Activated CD4-positive, CD25-positive, alpha-beta regulatory T cell (primary cell): ENCODE data around the gene EPYC.

Experiments used
- DNase-seq, 4 experiments: peaks; one replicate each; lab custom pipeline; 2025; lab: John Stamatoyannopoulos, UW

EPYC gene

GRCh38 chr12:90958347-90958746 is 46.4 kb downstream of the EPYC start:
- DNase-seq = no peak

GRCh38 chr12:90954921-90955320 is 49.9 kb downstream of the EPYC start, which contains the start of gene CCER1:
CCER1 (minus strand) TSS chr12:90955176; CDS start chr12:90954742, 434 bp downstream.
- no peak for DNase-seq

- no peak for DNase-seq
Measured at GRCh38 chr12:90954428-90954827, 50.3 kb downstream of the EPYC start.

- no peak for DNase-seq
Measured at GRCh38 chr12:90953956-90954421, 50.8 kb downstream of the EPYC start.

GRCh38 chr12:90951432-90952105 is 53.2 kb downstream of the EPYC start:
- DNase-seq = no peak

GRCh38 chr12:90947869-90948268 is 56.9 kb downstream of the EPYC start:
- no peak for DNase-seq

- no peak for DNase-seq
Measured at GRCh38 chr12:90945070-90945649, 59.6 kb downstream of the EPYC start.

- no peak for DNase-seq
Measured at GRCh38 chr12:90943255-90943654, 61.5 kb downstream of the EPYC start.

- DNase-seq = no peak
Measured at GRCh38 chr12:90940872-90941499, 63.8 kb downstream of the EPYC start.

- DNase-seq = no peak
Measured at GRCh38 chr12:90939382-90939781, 65.4 kb downstream of the EPYC start.

GRCh38 chr12:90938451-90938850 is 66.3 kb downstream of the EPYC start:
- DNase-seq = no peak

- DNase-seq = no peak
Measured at GRCh38 chr12:90937651-90938050, 67.1 kb downstream of the EPYC start.

GRCh38 chr12:90936230-90937005 is 68.4 kb downstream of the EPYC start:
- no peak for DNase-seq

- no peak for DNase-seq
Measured at GRCh38 chr12:90925562-90925961, 79.2 kb downstream of the EPYC start.

- no peak for DNase-seq
Measured at GRCh38 chr12:90924406-90924805, 80.4 kb downstream of the EPYC start.

- DNase-seq = no peak
Measured at GRCh38 chr12:90922145-90922627, 82.6 kb downstream of the EPYC start.

GRCh38 chr12:90921536-90921935 is 83.2 kb downstream of the EPYC start:
- DNase-seq = no peak

- no peak for DNase-seq
Measured at GRCh38 chr12:90920222-90920621, 84.5 kb downstream of the EPYC start.

GRCh38 chr12:90917431-90917830 is 87.3 kb downstream of the EPYC start:
- DNase-seq = no peak

GRCh38 chr12:90916516-90916915 is 88.3 kb downstream of the EPYC start:
- no peak for DNase-seq

GRCh38 chr12:90915353-90915752 is 89.4 kb downstream of the EPYC start:
- no peak for DNase-seq
